ENCODE measurements around the gene GIMD1. TPM values are rescaled to one million over a fixed set of nuclear protein-coding genes. Genes with fewer than 3 reads are reported as not detected.

The GIMD1 gene
- total and polyA plus RNA-seq, 8 donors: not detected

- Histone ChIP-seq H3K9me3 (no peaks in the 10 kb centered on the region), H3K36me3 (no peaks in the 10 kb centered on the region), H3K4me1 (peaks cover 3 to 5% of the 10 kb centered on the region in 2 donors), H3K4me3 (no peak overlapping the region), H3K27me3 (no peaks in the 10 kb centered on the region), H3K27ac (no peak overlapping the region)
- no peak for TF ChIP-seq CTCF (IDR thresholded peaks at IDR 0.05)
- no peak for DNase-seq
- intact Hi-C loops (cut with DNase I): no loop called here
- ATAC-seq: peak; percentile 93
Measured at GRCh38 chr4:106365613-106366012, 3.0 kb downstream of the GIMD1 start.

- no peak for ATAC-seq
- no peaks in the 10 kb centered on the region for H3K36me3 ChIP-seq
- no peaks in the 10 kb centered on the region for H3K9me3 ChIP-seq
- H3K4me3 ChIP-seq: no peak overlapping the region
- no peak for DNase-seq
- no peak for TF ChIP-seq CTCF (IDR thresholded peaks at IDR 0.05)
- H3K27me3 ChIP-seq: no peaks in the 10 kb centered on the region
- H3K27ac ChIP-seq: no peak overlapping the region
- peaks cover 3 to 5% of the 10 kb centered on the region in 2 donors for H3K4me1 ChIP-seq
- intact Hi-C loops (cut with DNase I): no loop called here
Measured at GRCh38 chr4:106364282-106364681, 4.3 kb downstream of the GIMD1 start.

GRCh38 chr4:106362086-106362825 lies 6.3 kb downstream of the GIMD1 start:
- DNase-seq (no peak), ATAC-seq (no peak)
- Histone ChIP-seq H3K27ac (no peak overlapping the region), H3K4me1 (peaks cover 3 to 5% of the 10 kb centered on the region in 2 donors), H3K4me3 (no peak overlapping the region), H3K27me3 (no peaks in the 10 kb centered on the region), H3K36me3 (no peaks in the 10 kb centered on the region), H3K9me3 (no peaks in the 10 kb centered on the region)
- intact Hi-C loops (cut with DNase I): no loop called here
- no peak for TF ChIP-seq CTCF (IDR thresholded peaks at IDR 0.05)

GRCh38 chr4:106358899-106359298 lies 9.7 kb downstream of the GIMD1 start:
- no peaks in the 10 kb centered on the region for H3K27me3 ChIP-seq
- H3K4me3 ChIP-seq: no peak overlapping the region
- no peaks in the 10 kb centered on the region for H3K4me1 ChIP-seq
- ATAC-seq (no peak), DNase-seq (no peak)
- intact Hi-C loops (cut with DNase I): no loop called here
- no peaks in the 10 kb centered on the region for H3K9me3 ChIP-seq
- TF ChIP-seq CTCF (IDR thresholded peaks at IDR 0.05): no peak
- H3K27ac ChIP-seq: no peak overlapping the region
- H3K36me3 ChIP-seq: no peaks in the 10 kb centered on the region

GRCh38 chr4:106355193-106355592 lies 13.4 kb downstream of the GIMD1 start:
- no peaks in the 10 kb centered on the region for H3K9me3 ChIP-seq
- no peak for DNase-seq
- no peak for ATAC-seq
- H3K36me3 ChIP-seq: peaks cover 0 to 16% of the 10 kb centered on the region in 2 donors
- no peaks in the 10 kb centered on the region for H3K4me1 ChIP-seq
- no peak overlapping the region for H3K27ac ChIP-seq
- intact Hi-C loops (cut with DNase I): no loop called here
- H3K4me3 ChIP-seq: no peak overlapping the region
- no peak for TF ChIP-seq CTCF (IDR thresholded peaks at IDR 0.05)
- no peaks in the 10 kb centered on the region for H3K27me3 ChIP-seq

Measured in left lung (tissue), 10 donors.